ENCODE results near the gene SUMO3.
"Not testable (repeated sequence)": the region's sequence is repeated elsewhere in the genome, so short reads cannot be mapped to it uniquely, and the experiment has no call there.

SUMO3 gene

GRCh38 chr21:44838039-44838895 lies 20.4 kb upstream of the SUMO3 start:
- H3K4me3 Mint-ChIP-seq, result no peak overlapping the region
- no peak overlapping the region for H3K27ac Mint-ChIP-seq
- H3K4me1 Mint-ChIP-seq, result no peaks in the 10 kb centered on the region
- H3K36me3 Mint-ChIP-seq, result no peaks in the 10 kb centered on the region
- no peaks in the 10 kb centered on the region for H3K9me3 Mint-ChIP-seq
- peaks cover 1% of the 10 kb centered on the region for H3K27me3 Mint-ChIP-seq

- Mint-ChIP-seq H3K36me3 (no peaks in the 10 kb centered on the region), H3K4me3 (no peak overlapping the region), H3K9me3 (no peaks in the 10 kb centered on the region), H3K4me1 (no peaks in the 10 kb centered on the region), H3K27ac (no peak overlapping the region), H3K27me3 (peaks cover 1% of the 10 kb centered on the region)
Measured at GRCh38 chr21:44837537-44837936, 19.7 kb upstream of the SUMO3 start.

GRCh38 chr21:44836666-44837471 lies 19.0 kb upstream of the SUMO3 start:
- no peaks in the 10 kb centered on the region for H3K36me3 Mint-ChIP-seq
- no peak overlapping the region for H3K4me3 Mint-ChIP-seq
- no peak overlapping the region for H3K27ac Mint-ChIP-seq
- no peaks in the 10 kb centered on the region for H3K9me3 Mint-ChIP-seq
- peaks cover 1% of the 10 kb centered on the region for H3K27me3 Mint-ChIP-seq
- no peaks in the 10 kb centered on the region for H3K4me1 Mint-ChIP-seq

- Mint-ChIP-seq H3K27ac (no peak overlapping the region), H3K36me3 (no peaks in the 10 kb centered on the region), H3K9me3 (no peaks in the 10 kb centered on the region), H3K4me3 (no peak overlapping the region), H3K4me1 (peaks cover 2% of the 10 kb centered on the region), H3K27me3 (peaks cover 1% of the 10 kb centered on the region)
Measured at GRCh38 chr21:44836349-44836665, 18.4 kb upstream of the SUMO3 start.

- Mint-ChIP-seq H3K9me3 (no peaks in the 10 kb centered on the region), H3K36me3 (no peaks in the 10 kb centered on the region), H3K4me1 (peaks cover 9% of the 10 kb centered on the region), H3K4me3 (no peak overlapping the region), H3K27me3 (peaks cover 1% of the 10 kb centered on the region), H3K27ac (no peak overlapping the region)
Measured at GRCh38 chr21:44835647-44835973, 17.7 kb upstream of the SUMO3 start.

- Mint-ChIP-seq H3K4me3 (no peak overlapping the region), H3K9me3 (no peaks in the 10 kb centered on the region), H3K27ac (no peak overlapping the region)
Measured at GRCh38 chr21:44834951-44835646, 17.2 kb upstream of the SUMO3 start.

GRCh38 chr21:44834231-44834950 lies 16.5 kb upstream of the SUMO3 start:
- Mint-ChIP-seq H3K36me3 (no peaks in the 10 kb centered on the region), H3K27me3 (no peaks in the 10 kb centered on the region), H3K9me3 (no peaks in the 10 kb centered on the region), H3K4me1 (peaks cover 22% of the 10 kb centered on the region), H3K27ac (no peak overlapping the region), H3K4me3 (no peak overlapping the region)

More at GRCh38 chr21:44834951-44835646, 17.2 kb upstream of the SUMO3 start:
- Mint-ChIP-seq H3K36me3 (no peaks in the 10 kb centered on the region), H3K4me1 (peaks cover 14% of the 10 kb centered on the region), H3K27me3 (peaks cover 1% of the 10 kb centered on the region)

GRCh38 chr21:44833663-44834062 lies 15.8 kb upstream of the SUMO3 start:
- Mint-ChIP-seq H3K27me3 (no peaks in the 10 kb centered on the region), H3K9me3 (no peaks in the 10 kb centered on the region), H3K27ac (no peak overlapping the region), H3K36me3 (peaks cover under 1% of the 10 kb centered on the region), H3K4me1 (peaks cover 24% of the 10 kb centered on the region), H3K4me3 (no peak overlapping the region)

GRCh38 chr21:44832516-44833255 lies 14.8 kb upstream of the SUMO3 start:
- H3K27ac Mint-ChIP-seq, H3K9me3 Mint-ChIP-seq, H3K27me3 Mint-ChIP-seq, H3K36me3 Mint-ChIP-seq, H3K4me3 Mint-ChIP-seq: not testable (repeated sequence)
- peaks cover 29% of the 10 kb centered on the region for H3K4me1 Mint-ChIP-seq

GRCh38 chr21:44831227-44831860 lies 13.5 kb upstream of the SUMO3 start:
- peaks cover 6% of the 10 kb centered on the region for H3K9me3 Mint-ChIP-seq
- H3K4me1 Mint-ChIP-seq, result peaks cover 29% of the 10 kb centered on the region
- no peak overlapping the region for H3K4me3 Mint-ChIP-seq
- H3K27ac Mint-ChIP-seq, result peak overlapping the region; percentile 80
- H3K27me3 Mint-ChIP-seq, result no peaks in the 10 kb centered on the region
- peaks cover 11% of the 10 kb centered on the region for H3K36me3 Mint-ChIP-seq

- H3K27ac Mint-ChIP-seq, result peak overlapping the region; percentile 87
- H3K4me1 Mint-ChIP-seq, result peaks cover 29% of the 10 kb centered on the region
- peaks cover 6% of the 10 kb centered on the region for H3K9me3 Mint-ChIP-seq
- peaks cover 11% of the 10 kb centered on the region for H3K36me3 Mint-ChIP-seq
- peak overlapping the region; percentile 49 for H3K4me3 Mint-ChIP-seq
- no peaks in the 10 kb centered on the region for H3K27me3 Mint-ChIP-seq
Measured at GRCh38 chr21:44829507-44830092, 11.7 kb upstream of the SUMO3 start.

GRCh38 chr21:44828362-44829056 lies 10.6 kb upstream of the SUMO3 start:
- Mint-ChIP-seq H3K9me3 (peaks cover 11% of the 10 kb centered on the region), H3K4me3 (no peak overlapping the region), H3K27ac (peak overlapping the region; percentile 59), H3K27me3 (no peaks in the 10 kb centered on the region), H3K4me1 (peaks cover 32% of the 10 kb centered on the region), H3K36me3 (peaks cover 14% of the 10 kb centered on the region)

- Mint-ChIP-seq H3K4me1 (peaks cover 8% of the 10 kb centered on the region), H3K27me3 (no peaks in the 10 kb centered on the region), H3K4me3 (no peak overlapping the region), H3K9me3 (peaks cover 13% of the 10 kb centered on the region), H3K36me3 (peaks cover 12% of the 10 kb centered on the region), H3K27ac (no peak overlapping the region)
Measured at GRCh38 chr21:44823179-44823660, 5.4 kb upstream of the SUMO3 start.
